Measurements from ENCODE around the gene TP53I11. TPM values are rescaled to one million over a fixed set of nuclear protein-coding genes. Genes with fewer than 3 reads are reported as not detected.
A peak's percentile ranks its signal among the peaks of the same experiment; 100 is the strongest.

TP53I11 gene
- total and polyA plus RNA-seq, 9 of the 15 experiments (the other 6 are each of a cell fraction or from before 2014, with no cell fraction given), result 0.14 to 2.5 (median 1.2) TPM; not detected in 2

DNA sequence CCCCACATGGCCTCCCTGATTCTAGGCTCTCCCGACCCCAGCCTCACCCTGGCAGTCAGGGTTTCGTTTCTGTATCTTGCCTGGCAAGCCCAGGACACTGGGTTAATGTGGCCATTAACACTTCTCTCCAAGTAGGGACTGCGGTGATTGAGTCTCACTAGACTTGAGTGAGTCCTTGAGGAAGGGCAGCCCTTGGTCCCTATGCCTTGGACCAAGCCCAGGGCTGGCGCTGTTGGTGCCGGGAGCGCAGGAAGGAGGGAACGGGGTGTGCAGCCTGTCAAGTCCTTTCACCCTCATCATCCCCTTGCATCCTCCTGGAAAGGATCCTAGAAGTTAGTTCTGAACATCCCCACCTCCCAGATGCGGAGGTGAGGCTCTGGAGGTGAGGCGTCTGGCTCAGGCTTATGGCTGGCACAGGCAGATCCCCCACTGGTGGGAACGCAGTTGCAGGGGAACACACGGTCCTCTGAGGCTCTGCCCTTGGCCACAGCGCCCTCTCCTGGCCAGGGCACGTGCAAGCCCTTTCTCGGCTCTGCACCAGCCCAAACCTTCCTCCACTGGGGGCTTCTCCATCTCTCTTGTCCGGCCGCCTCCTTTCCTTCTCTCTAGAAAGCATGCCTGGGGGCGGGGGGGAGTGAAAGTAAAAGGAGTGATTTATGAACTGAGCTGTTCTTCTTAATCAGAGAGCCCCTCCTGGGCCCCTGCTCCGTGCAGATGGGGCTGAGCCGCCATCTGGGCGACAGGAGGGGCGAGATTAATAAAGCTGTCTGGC is 56.7 kb downstream of the TP53I11 start:
- no TSS peak for BruUV-seq (replicated peaks)
- H3K27me3 ChIP-seq (ENCODE audit: control insufficient read depth in 2 of 2, insufficient read depth in 2 of 2, low read length in 2 of 2), result peaks cover 0 to 37% of the 10 kb centered on the region in 2 experiments; a peak in 4 of 5 replicates
- no peak overlapping the region for H3K9ac ChIP-seq (ENCODE audit: insufficient read depth in 1 of 2, low read depth in 2 of 2, low read length in 2 of 2)
- no peak overlapping the region for H3K27ac ChIP-seq (ENCODE audit: extremely low read depth, low read depth, low read length)
- no peaks in the 10 kb centered on the region for H3K36me3 ChIP-seq (ENCODE audit: control insufficient read depth, insufficient read depth, low read length)
- ChIA-PET POLR2A (interaction anchor here (0.6 kb wide), 1 partner anchor 173 kb away, joined by 3 read pairs; no protein-coding TSS in a partner anchor), CTCF (ENCODE audit: low intra/inter-chr PET ratio) (interaction anchor here (0.6 to 3.0 kb wide), 6 partner anchors 166 to 606 kb away, joined by 4 to 16 read pairs (median 6); partner anchors contain the start of gene TSPAN18)
- H3K4me1 ChIP-seq (replicated peaks in 1 of 2; ENCODE audit: control insufficient read depth in 2 of 2, insufficient read depth in 2 of 2, low read length in 2 of 2), result peaks cover 0 to 4% of the 10 kb centered on the region in 2 experiments; a peak in 1 of 5 replicates
- no peaks in the 10 kb centered on the region for H3K9me1 ChIP-seq (ENCODE audit: control insufficient read depth, insufficient read depth, low read length)
- intact Hi-C loops (cut with micrococcal nuclease), result loop anchor here (1.0 to 5.0 kb wide), 3 partner anchors 165 to 337 kb away; no protein-coding TSS in a partner anchor
- H3K4me2 ChIP-seq (ENCODE audit: insufficient read depth, low read length), result no peak overlapping the region
- peaks cover 7% of the 10 kb centered on the region for H4K20me1 ChIP-seq (replicated peaks; ENCODE audit: control insufficient read depth, insufficient read depth, low read length)
- 11% methylated on average over 21 of the region's 21 CpGs for WGBS (ENCODE audit: insufficient coverage, low coverage, missing lambda C conversion rate)
- ATAC-seq (peak; percentile 99), DNase-seq (ENCODE audit: extremely low read depth in 1 of 4, low spot score in 3 of 4) (peak; percentile 68 to 85 (median 78)), FAIRE-seq (peak; percentile 83)
- in situ Hi-C loops (cut with MboI), result no loop called here
- H3K4me3 ChIP-seq, result no peak overlapping the region
- no peak overlapping the region for H2AFZ ChIP-seq (ENCODE audit: low read depth, low read length)
- no peaks in the 10 kb centered on the region for H3K79me2 ChIP-seq (ENCODE audit: control insufficient read depth, insufficient read depth, low read length)
- no peaks in the 10 kb centered on the region for H3K9me3 ChIP-seq (replicated peaks; ENCODE audit: control insufficient read depth, insufficient read depth, low read depth, low read length)
- TF ChIP-seq, protein P1, sequence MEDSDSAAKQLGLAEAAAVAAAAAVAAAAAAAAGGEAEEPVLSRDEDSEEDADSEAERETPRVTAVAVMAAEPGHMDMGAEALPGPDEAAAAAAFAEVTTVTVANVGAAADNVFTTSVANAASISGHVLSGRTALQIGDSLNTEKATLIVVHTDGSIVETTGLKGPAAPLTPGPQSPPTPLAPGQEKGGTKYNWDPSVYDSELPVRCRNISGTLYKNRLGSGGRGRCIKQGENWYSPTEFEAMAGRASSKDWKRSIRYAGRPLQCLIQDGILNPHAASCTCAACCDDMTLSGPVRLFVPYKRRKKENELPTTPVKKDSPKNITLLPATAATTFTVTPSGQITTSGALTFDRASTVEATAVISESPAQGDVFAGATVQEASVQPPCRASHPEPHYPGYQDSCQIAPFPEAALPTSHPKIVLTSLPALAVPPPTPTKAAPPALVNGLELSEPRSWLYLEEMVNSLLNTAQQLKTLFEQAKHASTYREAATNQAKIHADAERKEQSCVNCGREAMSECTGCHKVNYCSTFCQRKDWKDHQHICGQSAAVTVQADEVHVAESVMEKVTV (CRISPR knock-in tag; IDR thresholded peaks at IDR 0.05), result peak; percentile 69
- TF ChIP-seq CC2D1A (IDR thresholded peaks at IDR 0.05) (0 out of 2 replicates have a peak, but pooled peaks have one; percentile 41), ZNF140 (CRISPR knock-in tag; IDR thresholded peaks at IDR 0.05) (no peak), EZH2 (IDR thresholded peaks at IDR 0.05; ENCODE audit: borderline replicate concordance, low read depth, low read length) (no peak), KAT2B (IDR thresholded peaks at IDR 0.05; ENCODE audit: low read depth, low read length) (no peak), FUS (optimal IDR thresholded peaks at IDR 0.05; ENCODE audit: low read depth, low read length) (no peak), ZNF77 (CRISPR knock-in tag; IDR thresholded peaks at IDR 0.05) (no peak), RB1 (IDR thresholded peaks at IDR 0.05; ENCODE audit: low read depth) (peak; percentile 46; the same call in 1 of the 2 replicates)
- TF ChIP-seq, protein P2, sequence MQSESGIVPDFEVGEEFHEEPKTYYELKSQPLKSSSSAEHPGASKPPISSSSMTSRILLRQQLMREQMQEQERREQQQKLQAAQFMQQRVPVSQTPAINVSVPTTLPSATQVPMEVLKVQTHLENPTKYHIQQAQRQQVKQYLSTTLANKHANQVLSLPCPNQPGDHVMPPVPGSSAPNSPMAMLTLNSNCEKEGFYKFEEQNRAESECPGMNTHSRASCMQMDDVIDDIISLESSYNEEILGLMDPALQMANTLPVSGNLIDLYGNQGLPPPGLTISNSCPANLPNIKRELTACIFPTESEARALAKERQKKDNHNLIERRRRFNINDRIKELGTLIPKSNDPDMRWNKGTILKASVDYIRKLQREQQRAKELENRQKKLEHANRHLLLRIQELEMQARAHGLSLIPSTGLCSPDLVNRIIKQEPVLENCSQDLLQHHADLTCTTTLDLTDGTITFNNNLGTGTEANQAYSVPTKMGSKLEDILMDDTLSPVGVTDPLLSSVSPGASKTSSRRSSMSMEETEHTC (IDR thresholded peaks at IDR 0.05), result no peak
- TF ChIP-seq, protein P3, sequence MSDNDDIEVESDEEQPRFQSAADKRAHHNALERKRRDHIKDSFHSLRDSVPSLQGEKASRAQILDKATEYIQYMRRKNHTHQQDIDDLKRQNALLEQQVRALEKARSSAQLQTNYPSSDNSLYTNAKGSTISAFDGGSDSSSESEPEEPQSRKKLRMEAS (CRISPR knock-in tag; IDR thresholded peaks at IDR 0.05), result peak; percentile 17; the same call in 1 of the 2 replicates
- TF ChIP-seq, protein P4, sequence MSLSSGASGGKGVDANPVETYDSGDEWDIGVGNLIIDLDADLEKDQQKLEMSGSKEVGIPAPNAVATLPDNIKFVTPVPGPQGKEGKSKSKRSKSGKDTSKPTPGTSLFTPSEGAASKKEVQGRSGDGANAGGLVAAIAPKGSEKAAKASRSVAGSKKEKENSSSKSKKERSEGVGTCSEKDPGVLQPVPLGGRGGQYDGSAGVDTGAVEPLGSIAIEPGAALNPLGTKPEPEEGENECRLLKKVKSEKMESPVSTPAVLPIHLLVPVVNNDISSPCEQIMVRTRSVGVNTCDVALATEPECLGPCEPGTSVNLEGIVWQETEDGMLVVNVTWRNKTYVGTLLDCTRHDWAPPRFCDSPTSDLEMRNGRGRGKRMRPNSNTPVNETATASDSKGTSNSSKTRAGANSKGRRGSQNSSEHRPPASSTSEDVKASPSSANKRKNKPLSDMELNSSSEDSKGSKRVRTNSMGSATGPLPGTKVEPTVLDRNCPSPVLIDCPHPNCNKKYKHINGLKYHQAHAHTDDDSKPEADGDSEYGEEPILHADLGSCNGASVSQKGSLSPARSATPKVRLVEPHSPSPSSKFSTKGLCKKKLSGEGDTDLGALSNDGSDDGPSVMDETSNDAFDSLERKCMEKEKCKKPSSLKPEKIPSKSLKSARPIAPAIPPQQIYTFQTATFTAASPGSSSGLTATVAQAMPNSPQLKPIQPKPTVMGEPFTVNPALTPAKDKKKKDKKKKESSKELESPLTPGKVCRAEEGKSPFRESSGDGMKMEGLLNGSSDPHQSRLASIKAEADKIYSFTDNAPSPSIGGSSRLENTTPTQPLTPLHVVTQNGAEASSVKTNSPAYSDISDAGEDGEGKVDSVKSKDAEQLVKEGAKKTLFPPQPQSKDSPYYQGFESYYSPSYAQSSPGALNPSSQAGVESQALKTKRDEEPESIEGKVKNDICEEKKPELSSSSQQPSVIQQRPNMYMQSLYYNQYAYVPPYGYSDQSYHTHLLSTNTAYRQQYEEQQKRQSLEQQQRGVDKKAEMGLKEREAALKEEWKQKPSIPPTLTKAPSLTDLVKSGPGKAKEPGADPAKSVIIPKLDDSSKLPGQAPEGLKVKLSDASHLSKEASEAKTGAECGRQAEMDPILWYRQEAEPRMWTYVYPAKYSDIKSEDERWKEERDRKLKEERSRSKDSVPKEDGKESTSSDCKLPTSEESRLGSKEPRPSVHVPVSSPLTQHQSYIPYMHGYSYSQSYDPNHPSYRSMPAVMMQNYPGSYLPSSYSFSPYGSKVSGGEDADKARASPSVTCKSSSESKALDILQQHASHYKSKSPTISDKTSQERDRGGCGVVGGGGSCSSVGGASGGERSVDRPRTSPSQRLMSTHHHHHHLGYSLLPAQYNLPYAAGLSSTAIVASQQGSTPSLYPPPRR (CRISPR knock-in tag; IDR thresholded peaks at IDR 0.05; ENCODE audit: borderline replicate concordance), result no peak
- TF ChIP-seq, protein P5, sequence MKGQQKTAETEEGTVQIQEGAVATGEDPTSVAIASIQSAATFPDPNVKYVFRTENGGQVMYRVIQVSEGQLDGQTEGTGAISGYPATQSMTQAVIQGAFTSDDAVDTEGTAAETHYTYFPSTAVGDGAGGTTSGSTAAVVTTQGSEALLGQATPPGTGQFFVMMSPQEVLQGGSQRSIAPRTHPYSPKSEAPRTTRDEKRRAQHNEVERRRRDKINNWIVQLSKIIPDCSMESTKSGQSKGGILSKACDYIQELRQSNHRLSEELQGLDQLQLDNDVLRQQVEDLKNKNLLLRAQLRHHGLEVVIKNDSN (CRISPR knock-in tag; IDR thresholded peaks at IDR 0.05), result 0 out of 2 replicates have a peak, but pooled peaks have one; percentile 26

Measured in K562 (cell line).